Body of pancreas (tissue), 4 donors: ENCODE results near the gene MMP8.

Experiments
- CTCF ChIP-seq, 7 experiments: fragments of 450-650 bp in 4 of 7; fragments of 200-600 bp in 3 of 7; sonication (generic) in 3 of 7; IDR thresholded peaks; one replicate each; pipeline ENCODE4 v1.5.1; 2016 to 2019; ENCODE audit warnings: antibody characterized with exemption in 7 of 7
- POLR2A ChIP-seq, 3 donors: fragments of 450-650 bp; IDR thresholded peaks; one replicate each; pipeline ENCODE4 v1.6.1; 2016; ENCODE audit warnings: antibody characterized with exemption in 3 of 3, mild to moderate bottlenecking in 2 of 3

DNA sequence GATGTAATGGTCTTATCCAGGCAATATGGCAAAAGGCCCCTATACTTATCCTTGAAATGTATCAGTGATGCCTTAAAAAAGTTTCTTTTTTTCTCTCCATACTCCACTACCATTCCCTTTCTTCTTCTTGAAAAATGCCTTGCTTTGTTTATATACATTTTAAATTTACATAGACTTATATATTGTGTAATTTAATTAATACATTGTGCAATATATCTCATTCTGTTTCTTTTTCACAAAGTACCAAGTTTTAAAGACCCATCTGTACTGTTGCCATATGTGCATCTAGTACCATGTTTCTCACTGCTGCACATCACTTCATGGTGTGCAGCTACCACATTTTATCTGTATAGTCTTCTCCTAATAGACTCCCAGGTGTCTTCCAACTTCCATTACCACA lies 7.5 kb downstream of the MMP8 start:
- TF ChIP-seq CTCF (IDR thresholded peaks at IDR 0.05) (no peak), POLR2A (IDR thresholded peaks at IDR 0.05) (no peak)
